Neural progenitor cell (in vitro differentiated cells): ENCODE data around the gene SHROOM3. TPM values are rescaled to one million over a fixed set of nuclear protein-coding genes. Genes with fewer than 3 reads are reported as not detected.
A peak's percentile ranks its signal among the peaks of the same experiment; 100 is the strongest.

ENCODE experiments used
- DNase-seq: peaks from one replicate; pipeline ENCODE4 v3.0.0-alpha.2; 2016; ENCODE audit warnings: low spot score
- H2AFZ ChIP-seq: fragments of 200-600 bp; sonication (generic); replicated peaks from 2 replicates; pipeline ENCODE4 v1.6.1; 2016; ENCODE audit warnings: antibody characterized with exemption
- H3F3A ChIP-seq: fragments of 200-600 bp; sonication (generic); 2 replicates; pipeline ENCODE4 v1.6.1; 2016; ENCODE audit warnings: antibody characterized with exemption, low read depth
- H3K27ac ChIP-seq: fragments of 200-600 bp; sonication (generic); 2 replicates; pipeline ENCODE4 v1.5.1; 2016; ENCODE audit warnings: mild to moderate bottlenecking
- H3K27me3 ChIP-seq: fragments of 200-600 bp; sonication (generic); 2 replicates; pipeline ENCODE4 v1.6.1; 2016; ENCODE audit warnings: mild to moderate bottlenecking, moderate library complexity
- H3K36me3 ChIP-seq: fragments of 200-600 bp; sonication (generic); 2 replicates; pipeline ENCODE4 v1.5.1; 2016
- H3K4me1 ChIP-seq: fragments of 200-600 bp; sonication (generic); 2 replicates; pipeline ENCODE4 v1.6.1; 2016; ENCODE audit warnings: mixed run types
- H3K4me2 ChIP-seq: fragments of 200-600 bp; sonication (generic); 2 replicates; pipeline ENCODE4 v1.6.1; 2016
- H3K4me3 ChIP-seq: fragments of 200-600 bp; sonication (generic); 2 replicates; pipeline ENCODE4 v1.5.1; 2016
- H3K79me2 ChIP-seq: fragments of 200-600 bp; sonication (generic); 2 replicates; pipeline ENCODE4 v1.6.1; 2016; ENCODE audit warnings: low read depth
- H3K9ac ChIP-seq: fragments of 200-600 bp; sonication (generic); 2 replicates; pipeline ENCODE4 v1.6.1; 2016
- H3K9me3 ChIP-seq: fragments of 200-600 bp; sonication (generic); 2 replicates; pipeline ENCODE4 v1.5.1; 2016; ENCODE audit warnings: low read depth
- H4K20me1 ChIP-seq: fragments of 200-600 bp; sonication (generic); 2 replicates; pipeline ENCODE4 v1.6.1; 2016; ENCODE audit warnings: low read depth
- H3K27ac Mint-ChIP-seq: 3 replicates; pipeline ENCODE4 v1.8.0; 2021; ENCODE audit warnings: mixed read lengths
- H3K27me3 Mint-ChIP-seq: 2 replicates; pipeline ENCODE4 v1.8.0; 2022; ENCODE audit warnings: low read depth, mild to moderate bottlenecking, inconsistent platforms, moderate library complexity, mixed read lengths; ENCODE audit not compliant: insufficient read depth
- H3K36me3 Mint-ChIP-seq: 3 replicates; pipeline ENCODE4 v1.8.0; 2021; ENCODE audit warnings: mixed read lengths
- H3K4me1 Mint-ChIP-seq: 3 replicates; pipeline ENCODE4 v1.8.0; 2021; ENCODE audit warnings: mixed read lengths
- H3K4me3 Mint-ChIP-seq: 3 replicates; pipeline ENCODE4 v1.8.0; 2021; ENCODE audit warnings: mild to moderate bottlenecking, moderate library complexity, mixed read lengths
- H3K9me3 Mint-ChIP-seq: 3 replicates; pipeline ENCODE4 v1.8.0; 2020; ENCODE audit warnings: mixed read lengths
- CTCF ChIP-seq: fragments of 200-600 bp; sonication (generic); IDR thresholded peaks from 2 replicates; pipeline ENCODE4 v1.5.1; 2017; ENCODE audit warnings: antibody characterized with exemption, mild to moderate bottlenecking
- EZH2 ChIP-seq: fragments of 200-600 bp; sonication (generic); IDR thresholded peaks from 2 replicates; pipeline ENCODE4 v1.6.1; 2017; ENCODE audit warnings: antibody characterized with exemption, mild to moderate bottlenecking, moderate library complexity
- EZH2phosphoT487 ChIP-seq: fragments of 200-600 bp; sonication (generic); IDR thresholded peaks from 2 replicates; pipeline ENCODE4 v1.6.1; 2017; ENCODE audit warnings: antibody characterized with exemption
- total RNA-seq: library from RNA; depleted of rRNA; stranded (reverse); fragments of >200 nt; gene quantifications from 2 replicates; pipeline ENCODE4 v1.2.3, GENCODE V29; 2015; ENCODE audit warnings: low replicate concordance

Gene SHROOM3
- total RNA-seq, 1 donor from 2014 or later, result 36.6 TPM

GRCh38 chr4:76694056-76694455 is 259.0 kb downstream of the SHROOM3 start:
- Histone ChIP-seq H3K27me3 (peaks cover 7% of the 10 kb centered on the region), H3K36me3 (no peaks in the 10 kb centered on the region), H3K79me2 (peaks cover 90% of the 10 kb centered on the region), H3K27ac (no peak overlapping the region), H3K4me2 (no peak overlapping the region), H3K9ac (no peak overlapping the region), H3K9me3 (no peaks in the 10 kb centered on the region), H3K4me1 (peaks cover 61% of the 10 kb centered on the region), H4K20me1 (peaks cover 91% of the 10 kb centered on the region), H3F3A (peaks cover 33% of the 10 kb centered on the region), H3K4me3 (no peak overlapping the region), H2AFZ (no peak overlapping the region)
- H3K9me3 Mint-ChIP-seq, result no peaks in the 10 kb centered on the region
- H3K4me1 Mint-ChIP-seq, result peaks cover 85% of the 10 kb centered on the region
- TF ChIP-seq CTCF (no peak), EZH2 (no peak), EZH2phosphoT487 (no peak)
- H3K27me3 Mint-ChIP-seq, result peaks cover 5% of the 10 kb centered on the region
- H3K27ac Mint-ChIP-seq, result no peak overlapping the region
- H3K36me3 Mint-ChIP-seq, result peaks cover 6% of the 10 kb centered on the region
- H3K4me3 Mint-ChIP-seq, result no peak overlapping the region
- DNase-seq, result no peak

- peaks cover 6% of the 10 kb centered on the region for H3K36me3 Mint-ChIP-seq
- peak overlapping the region; percentile 98 for H3K27ac Mint-ChIP-seq
- H3K9me3 Mint-ChIP-seq, result no peaks in the 10 kb centered on the region
- Histone ChIP-seq H3K27me3 (no peaks in the 10 kb centered on the region), H3K9ac (no peak overlapping the region), H3K4me3 (no peak overlapping the region), H3K27ac (no peak overlapping the region), H4K20me1 (peaks cover 95% of the 10 kb centered on the region), H3K4me1 (peaks cover 49% of the 10 kb centered on the region), H3F3A (peaks cover 33% of the 10 kb centered on the region), H3K4me2 (peak overlapping the region; percentile 56), H3K36me3 (no peaks in the 10 kb centered on the region), H3K9me3 (no peaks in the 10 kb centered on the region), H3K79me2 (peaks cover 92% of the 10 kb centered on the region), H2AFZ (no peak overlapping the region)
- H3K27me3 Mint-ChIP-seq, result peaks cover 5% of the 10 kb centered on the region
- H3K4me1 Mint-ChIP-seq, result peaks cover 85% of the 10 kb centered on the region
- peak; percentile 98 for DNase-seq
- peak overlapping the region; percentile 23 for H3K4me3 Mint-ChIP-seq
- TF ChIP-seq CTCF, result no peak
- TF ChIP-seq EZH2, result no peak
- no peak for TF ChIP-seq EZH2phosphoT487
Observed at GRCh38 chr4:76696109-76696508, 261.1 kb downstream of the SHROOM3 start.

- no peaks in the 10 kb centered on the region for H3K36me3 ChIP-seq
- H3K27ac ChIP-seq, result peak overlapping the region; percentile 51
- peaks cover 92% of the 10 kb centered on the region for H3K79me2 ChIP-seq
- peak overlapping the region; percentile 93 for H3K27ac Mint-ChIP-seq
- peaks cover 81% of the 10 kb centered on the region for H3K4me1 Mint-ChIP-seq
- peaks cover 6% of the 10 kb centered on the region for H3K36me3 Mint-ChIP-seq
- peak overlapping the region; percentile 56 for H3K4me2 ChIP-seq
- DNase-seq, result no peak
- H3K27me3 ChIP-seq, result no peaks in the 10 kb centered on the region
- peaks cover 2% of the 10 kb centered on the region for H3K27me3 Mint-ChIP-seq
- peaks cover 33% of the 10 kb centered on the region for H3F3A ChIP-seq
- peaks cover 94% of the 10 kb centered on the region for H4K20me1 ChIP-seq
- TF ChIP-seq CTCF (no peak), EZH2 (no peak), EZH2phosphoT487 (no peak)
- no peak overlapping the region for H2AFZ ChIP-seq
- H3K9me3 ChIP-seq, result no peaks in the 10 kb centered on the region
- H3K9me3 Mint-ChIP-seq, result no peaks in the 10 kb centered on the region
- no peak overlapping the region for H3K9ac ChIP-seq
- no peak overlapping the region for H3K4me3 ChIP-seq
- peaks cover 54% of the 10 kb centered on the region for H3K4me1 ChIP-seq
- peak overlapping the region; percentile 34 for H3K4me3 Mint-ChIP-seq
Observed at GRCh38 chr4:76697129-76697803, 262.2 kb downstream of the SHROOM3 start.
